Brain pericyte (primary cell): ENCODE results near the gene CLC.
"Not testable (repeated sequence)": the region's sequence is repeated elsewhere in the genome, so short reads cannot be mapped to it uniquely, and the experiment has no call there.

Experiments
- DNase-seq: peaks from one replicate; pipeline ENCODE4 v3.0.0-alpha.2; 2012; ENCODE audit warnings: low read depth, low spot score

The CLC gene

GRCh38 chr19:39729594-39729993 is 8.2 kb downstream of the CLC start:
- no peak for DNase-seq

- no peak for DNase-seq
Measured at GRCh38 chr19:39728040-39728439, 9.8 kb downstream of the CLC start.

GRCh38 chr19:39727070-39727800 is 10.6 kb downstream of the CLC start:
- DNase-seq: no peak

GRCh38 chr19:39725995-39726394 is 11.8 kb downstream of the CLC start:
- DNase-seq: no peak

- DNase-seq: not testable (repeated sequence)
Measured at GRCh38 chr19:39720144-39720543, 17.7 kb downstream of the CLC start.

GRCh38 chr19:39710333-39710890 is 27.4 kb downstream of the CLC start:
- no peak for DNase-seq

GRCh38 chr19:39709026-39709872 is 28.6 kb downstream of the CLC start:
- DNase-seq: no peak

- DNase-seq: no peak
Measured at GRCh38 chr19:39708594-39708993, 29.2 kb downstream of the CLC start.

GRCh38 chr19:39705578-39706188 is 32.1 kb downstream of the CLC start:
- no peak for DNase-seq

- no peak for DNase-seq
Measured at GRCh38 chr19:39704181-39705044, 33.4 kb downstream of the CLC start, which contains the start of gene LGALS14. Gene LGALS14, plus strand, starts transcription at chr19:39704481. Its CDS starts 48 bp downstream, at chr19:39704529.

- DNase-seq: no peak
Measured at GRCh38 chr19:39701291-39701690, 36.5 kb downstream of the CLC start.

GRCh38 chr19:39698535-39698934 is 39.3 kb downstream of the CLC start:
- DNase-seq: no peak

GRCh38 chr19:39696387-39696786 is 41.4 kb downstream of the CLC start:
- no peak for DNase-seq

- DNase-seq: no peak
Measured at GRCh38 chr19:39695759-39696158, 42.1 kb downstream of the CLC start.

- DNase-seq: no peak
Measured at GRCh38 chr19:39692822-39693221, 45.0 kb downstream of the CLC start.

GRCh38 chr19:39692166-39692565 is 45.7 kb downstream of the CLC start:
- DNase-seq: no peak

GRCh38 chr19:39688637-39689036 is 49.2 kb downstream of the CLC start:
- DNase-seq: not testable (repeated sequence)

GRCh38 chr19:39686739-39687138 is 51.1 kb downstream of the CLC start:
- no peak for DNase-seq

GRCh38 chr19:39684267-39684666 is 53.6 kb downstream of the CLC start:
- no peak for DNase-seq

- DNase-seq: no peak
Measured at GRCh38 chr19:39681416-39681815, 56.4 kb downstream of the CLC start.
